ENCODE results near the gene PRR16.

PRR16 gene

GRCh38 chr5:120461251-120461650 lies 2.8 kb upstream of the PRR16 start:
- DNase-seq (ENCODE audit: extremely low read depth in 1 of 2, low read depth in 1 of 2): no peak

GRCh38 chr5:120463006-120463680 lies 957 bp upstream of the PRR16 start:
- DNase-seq (ENCODE audit: extremely low read depth in 1 of 2, low read depth in 1 of 2): no peak

GRCh38 chr5:120464627-120465435 lies 731 bp downstream of the PRR16 start:
- DNase-seq (ENCODE audit: extremely low read depth in 1 of 2, low read depth in 1 of 2): no peak

- no peak for DNase-seq (ENCODE audit: extremely low read depth in 1 of 2, low read depth in 1 of 2)
These were observed 1.4 kb downstream of the PRR16 start for GRCh38 chr5:120465436-120465961.

- no peak for DNase-seq (ENCODE audit: extremely low read depth in 1 of 2, low read depth in 1 of 2)
These were observed 2.4 kb downstream of the PRR16 start for GRCh38 chr5:120466341-120467006.

GRCh38 chr5:120471971-120472370 lies 7.9 kb downstream of the PRR16 start:
- DNase-seq (ENCODE audit: extremely low read depth in 1 of 2, low read depth in 1 of 2): no peak

- DNase-seq (ENCODE audit: extremely low read depth in 1 of 2, low read depth in 1 of 2): no peak
These were observed 8.8 kb downstream of the PRR16 start for GRCh38 chr5:120472911-120473310.

- no peak for DNase-seq (ENCODE audit: extremely low read depth in 1 of 2, low read depth in 1 of 2)
These were observed 9.2 kb downstream of the PRR16 start for GRCh38 chr5:120473332-120473731.

GRCh38 chr5:120476063-120476462 lies 12.0 kb downstream of the PRR16 start:
- no peak for DNase-seq (ENCODE audit: extremely low read depth in 1 of 2, low read depth in 1 of 2)

GRCh38 chr5:120479066-120479465 lies 15.0 kb downstream of the PRR16 start:
- DNase-seq (ENCODE audit: extremely low read depth in 1 of 2, low read depth in 1 of 2): no peak

GRCh38 chr5:120499876-120500563 lies 35.9 kb downstream of the PRR16 start:
- DNase-seq (ENCODE audit: extremely low read depth in 1 of 2, low read depth in 1 of 2): no peak

- no peak for DNase-seq (ENCODE audit: extremely low read depth in 1 of 2, low read depth in 1 of 2)
These were observed 38.4 kb downstream of the PRR16 start for GRCh38 chr5:120502531-120502930.

GRCh38 chr5:120503341-120503740 lies 39.2 kb downstream of the PRR16 start:
- no peak for DNase-seq (ENCODE audit: extremely low read depth in 1 of 2, low read depth in 1 of 2)

- DNase-seq (ENCODE audit: extremely low read depth in 1 of 2, low read depth in 1 of 2): no peak
These were observed 40.0 kb downstream of the PRR16 start for GRCh38 chr5:120504057-120504456.

- DNase-seq (ENCODE audit: extremely low read depth in 1 of 2, low read depth in 1 of 2): no peak
These were observed 43.1 kb downstream of the PRR16 start for GRCh38 chr5:120507197-120507596.

GRCh38 chr5:120507800-120508463 lies 43.8 kb downstream of the PRR16 start:
- DNase-seq (ENCODE audit: extremely low read depth in 1 of 2, low read depth in 1 of 2): no peak

GRCh38 chr5:120509053-120509452 lies 45.0 kb downstream of the PRR16 start:
- DNase-seq (ENCODE audit: extremely low read depth in 1 of 2, low read depth in 1 of 2): no peak

- DNase-seq (ENCODE audit: extremely low read depth in 1 of 2, low read depth in 1 of 2): no peak
These were observed 46.1 kb downstream of the PRR16 start for GRCh38 chr5:120510098-120510637.

GRCh38 chr5:120510994-120511686 lies 47.0 kb downstream of the PRR16 start:
- DNase-seq (ENCODE audit: extremely low read depth in 1 of 2, low read depth in 1 of 2): no peak

- no peak for DNase-seq (ENCODE audit: extremely low read depth in 1 of 2, low read depth in 1 of 2)
These were observed 48.0 kb downstream of the PRR16 start for GRCh38 chr5:120512068-120512467.
